T1000 (cell line): ENCODE measurements around the gene DDX55.
A peak's percentile ranks its signal among the peaks of the same experiment; 100 is the strongest.
"Not testable (repeated sequence)": the region's sequence is repeated elsewhere in the genome, so short reads cannot be mapped to it uniquely, and the experiment has no call there.

Source experiments
- DNase-seq: peaks from one replicate; lab custom pipeline; 2025; ENCODE audit warnings: mixed read lengths; lab: John Stamatoyannopoulos, UW

The DDX55 gene, protein sequence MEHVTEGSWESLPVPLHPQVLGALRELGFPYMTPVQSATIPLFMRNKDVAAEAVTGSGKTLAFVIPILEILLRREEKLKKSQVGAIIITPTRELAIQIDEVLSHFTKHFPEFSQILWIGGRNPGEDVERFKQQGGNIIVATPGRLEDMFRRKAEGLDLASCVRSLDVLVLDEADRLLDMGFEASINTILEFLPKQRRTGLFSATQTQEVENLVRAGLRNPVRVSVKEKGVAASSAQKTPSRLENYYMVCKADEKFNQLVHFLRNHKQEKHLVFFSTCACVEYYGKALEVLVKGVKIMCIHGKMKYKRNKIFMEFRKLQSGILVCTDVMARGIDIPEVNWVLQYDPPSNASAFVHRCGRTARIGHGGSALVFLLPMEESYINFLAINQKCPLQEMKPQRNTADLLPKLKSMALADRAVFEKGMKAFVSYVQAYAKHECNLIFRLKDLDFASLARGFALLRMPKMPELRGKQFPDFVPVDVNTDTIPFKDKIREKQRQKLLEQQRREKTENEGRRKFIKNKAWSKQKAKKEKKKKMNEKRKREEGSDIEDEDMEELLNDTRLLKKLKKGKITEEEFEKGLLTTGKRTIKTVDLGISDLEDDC

DNA sequence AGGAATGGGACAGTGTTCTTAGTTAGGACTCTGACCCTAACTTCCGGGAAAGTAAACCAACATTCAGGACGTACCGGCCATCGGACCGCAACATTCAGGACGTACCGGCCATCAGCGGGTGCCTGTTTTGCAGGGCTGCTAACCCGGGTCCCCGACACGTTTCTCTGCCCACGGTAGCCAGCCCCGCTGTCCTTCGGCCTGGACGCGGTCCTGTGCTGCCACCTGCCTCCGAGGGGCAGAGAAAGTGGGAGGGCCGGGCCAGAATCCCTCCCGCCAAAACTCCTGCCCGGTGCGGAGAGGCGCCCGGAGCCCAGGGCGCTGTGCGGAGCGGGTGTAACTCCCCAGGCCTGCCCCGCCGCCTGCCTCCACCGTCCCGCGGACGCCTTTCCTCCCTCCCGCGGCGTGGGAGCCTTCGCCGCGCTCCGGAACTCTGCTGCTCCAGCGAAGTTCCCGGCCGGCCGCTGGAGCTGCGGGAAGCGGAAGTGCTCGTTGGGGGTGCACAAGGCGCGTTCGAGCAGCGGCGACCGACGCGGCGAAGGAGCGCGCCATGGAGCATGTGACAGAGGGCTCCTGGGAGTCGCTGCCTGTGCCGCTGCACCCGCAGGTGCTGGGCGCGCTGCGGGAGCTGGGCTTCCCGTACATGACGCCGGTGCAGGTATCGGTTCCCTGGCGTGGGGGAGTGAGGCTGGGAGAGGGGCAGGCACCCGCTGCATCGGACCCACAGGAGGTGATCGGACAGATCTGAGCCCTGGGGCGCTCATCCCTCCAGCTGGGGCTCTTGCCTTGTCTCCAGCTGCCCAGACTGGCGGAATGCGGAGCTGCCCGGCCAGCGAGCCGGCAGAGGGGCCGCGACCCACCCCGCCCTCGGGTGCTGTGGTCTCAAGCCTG, at the start of gene DDX55:
TSS of gene DDX55 (plus strand) at position 498 of the 888 bp plus-strand sequence. CDS start at position 548, 50 bp downstream.
- peak; percentile 63 for DNase-seq

DNA sequence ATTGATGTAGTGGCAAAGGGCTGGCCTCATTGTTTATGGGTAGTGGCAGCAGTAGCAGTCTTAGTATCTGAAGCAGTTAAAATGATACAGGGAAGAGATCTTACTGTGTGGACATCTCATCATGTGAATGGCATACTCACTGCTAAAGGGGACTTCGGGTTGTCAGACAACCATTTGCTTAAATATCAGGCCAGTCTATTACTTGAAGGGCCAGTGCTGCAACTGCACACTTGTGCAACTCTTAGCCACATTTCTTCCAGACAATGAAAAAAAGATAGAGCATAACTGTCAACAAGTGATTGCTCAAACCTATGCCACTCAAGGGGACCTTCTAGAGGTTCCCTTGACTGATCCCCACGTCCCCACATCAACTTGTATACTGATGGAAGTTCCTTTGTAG, 47.8 kb upstream of the DDX55 start:
- not testable (repeated sequence) for DNase-seq

DNA sequence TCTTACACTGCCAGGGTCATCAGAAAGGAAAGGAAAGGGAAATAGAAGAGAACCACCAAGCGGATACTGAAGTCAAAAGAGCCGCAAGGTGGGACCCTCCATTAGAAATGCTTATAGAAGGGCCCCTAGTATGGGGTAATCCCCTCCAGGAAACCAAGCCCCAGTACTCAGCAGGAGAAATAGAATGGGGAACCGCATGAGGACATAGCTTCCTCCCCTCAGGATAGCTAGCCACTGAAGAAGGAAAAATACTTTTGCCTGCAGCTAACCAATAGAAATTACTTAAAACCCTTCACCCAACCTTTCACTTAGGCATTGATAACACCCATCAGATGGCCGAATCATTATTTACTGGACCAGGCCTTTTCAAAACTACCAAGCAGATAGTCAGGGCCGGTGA, 47.1 kb upstream of the DDX55 start:
- DNase-seq: not testable (repeated sequence)

DNA sequence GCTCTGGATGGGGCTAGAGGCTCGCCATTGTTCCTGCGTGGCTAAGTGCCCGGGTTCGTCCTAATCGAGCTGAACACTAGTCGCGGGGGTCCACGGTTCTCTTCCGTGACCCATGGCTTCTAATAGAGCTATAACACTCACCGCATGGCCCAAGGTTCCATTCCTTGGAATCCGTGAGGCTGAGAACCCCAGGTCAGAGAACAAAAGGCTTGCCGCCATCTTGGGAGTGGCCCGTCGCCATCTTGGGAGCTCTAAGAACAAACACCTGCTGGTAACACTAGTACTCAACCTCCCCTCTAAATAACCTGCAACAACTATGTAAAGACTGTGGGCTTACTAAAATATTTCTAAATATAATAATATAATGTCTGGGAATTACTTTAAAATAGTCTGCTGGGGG, 43.4 kb upstream of the DDX55 start:
- not testable (repeated sequence) for DNase-seq

DNA sequence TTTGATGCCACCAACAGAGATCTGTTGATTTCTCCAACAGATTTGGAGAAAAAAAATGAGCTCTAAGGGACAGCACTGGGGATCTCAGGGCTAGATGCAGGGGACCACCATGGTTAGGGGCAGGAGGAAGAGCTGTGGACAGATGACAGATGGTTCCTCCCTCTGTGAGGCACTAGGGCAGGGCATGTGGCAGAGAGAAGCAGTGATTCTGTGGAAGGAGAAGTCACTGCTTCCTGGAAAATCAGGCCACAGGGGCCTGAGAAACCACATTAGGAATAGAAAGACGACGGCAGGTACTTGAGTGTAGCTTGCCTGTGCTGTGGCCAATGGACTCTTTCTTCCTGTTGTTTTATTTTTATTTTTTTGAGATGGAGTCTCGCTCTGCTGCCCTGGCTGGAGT, 42.4 kb upstream of the DDX55 start:
- no peak for DNase-seq

DNA sequence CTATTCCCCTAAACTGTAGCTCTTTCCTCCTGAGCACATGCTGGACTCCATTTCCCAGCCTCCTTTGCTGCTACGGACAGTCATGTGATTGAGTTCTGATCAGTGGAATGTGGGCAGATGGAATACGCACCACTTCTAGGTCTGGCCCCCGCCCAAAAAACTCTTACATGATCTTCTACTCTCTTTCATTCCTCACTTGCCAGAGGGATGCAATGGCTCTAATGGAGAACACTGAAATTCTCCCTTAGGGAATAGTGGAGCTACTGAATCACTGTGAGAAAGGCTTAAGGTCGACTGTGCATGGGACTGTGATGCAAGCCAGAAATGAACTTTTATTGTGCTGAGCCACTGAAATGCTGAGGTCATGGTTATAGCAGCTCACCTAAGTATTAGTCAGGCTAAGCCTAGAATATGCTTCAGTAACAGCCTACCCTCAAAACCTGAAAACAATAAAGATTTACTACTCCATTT, 30.5 kb upstream of the DDX55 start:
- DNase-seq: peak; percentile 79

DNA sequence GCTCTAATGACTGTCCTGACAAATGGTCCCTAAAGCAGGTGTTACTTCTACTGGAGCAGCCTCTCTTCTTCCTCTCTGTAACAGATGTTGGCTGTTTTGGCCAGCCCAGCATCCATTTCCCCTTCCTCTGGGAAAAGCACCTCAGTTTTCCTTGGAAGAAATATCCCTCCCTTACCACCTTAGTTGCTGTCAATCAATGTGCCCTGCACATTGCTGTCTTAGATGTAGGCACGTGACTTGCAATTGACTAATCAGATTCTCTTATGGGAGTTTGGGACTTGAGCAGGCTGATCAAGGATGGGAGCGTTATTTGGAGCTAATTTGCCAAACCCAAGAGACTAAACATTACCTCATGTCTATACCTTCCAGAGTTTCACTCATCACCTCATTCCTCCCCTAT, 29.5 kb upstream of the DDX55 start:
- DNase-seq: no peak

DNA sequence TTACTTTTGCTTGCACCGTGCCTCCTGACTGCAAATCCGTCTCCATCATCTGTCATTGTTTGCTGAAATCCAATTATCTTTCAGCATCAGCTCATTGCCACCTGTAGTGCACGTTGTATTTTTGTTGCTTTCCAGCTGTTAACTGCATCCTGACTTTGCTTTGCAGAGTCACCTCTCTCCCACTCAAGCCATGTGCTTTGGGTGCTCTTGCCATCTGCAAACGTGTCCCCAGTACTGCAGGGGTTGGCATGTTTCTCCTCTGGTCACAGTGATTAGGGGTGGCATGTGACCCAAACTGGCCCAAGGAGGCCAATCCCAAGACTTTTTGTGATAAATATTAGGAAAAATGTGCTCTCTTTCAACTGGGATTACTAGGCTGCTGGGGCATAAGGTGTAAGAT, 28.0 kb upstream of the DDX55 start:
- DNase-seq: no peak

DNA sequence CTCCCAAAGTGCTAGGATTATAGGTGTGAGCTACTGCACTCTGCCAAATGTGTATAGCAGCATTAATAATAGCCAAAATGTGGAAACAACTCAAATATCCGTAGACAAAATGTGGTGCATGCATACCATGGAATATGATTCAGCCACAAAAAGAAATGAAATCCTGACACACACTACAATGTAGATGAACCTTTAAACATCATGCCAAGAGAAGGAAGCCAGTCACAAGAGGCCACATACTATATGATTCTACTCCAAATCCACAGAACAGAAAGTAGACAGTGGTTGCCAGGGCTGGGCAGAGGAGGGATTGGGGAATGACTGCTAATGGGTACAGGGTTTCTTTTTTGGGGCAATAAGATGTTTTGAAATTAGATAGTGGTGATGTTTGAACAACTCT, 25.3 kb upstream of the DDX55 start:
- DNase-seq: no peak

DNA sequence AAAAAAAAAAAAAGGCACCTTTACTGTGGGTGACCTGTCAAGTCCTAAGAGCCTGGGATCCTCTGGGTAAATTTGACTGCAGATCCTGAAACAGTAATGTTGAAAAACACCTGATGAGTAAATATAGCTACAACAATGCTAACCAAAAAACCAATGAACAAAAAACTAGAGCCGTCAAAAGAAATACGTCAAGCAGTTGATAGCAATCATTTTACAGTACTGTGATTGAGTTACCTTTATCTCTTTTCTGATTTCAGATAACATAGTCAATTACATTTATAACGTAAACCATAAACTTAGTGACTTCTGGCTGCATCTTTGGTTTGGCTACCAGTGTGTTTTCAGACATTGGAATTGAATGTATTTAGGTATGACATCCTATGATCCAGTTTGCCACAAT, 23.7 kb upstream of the DDX55 start:
- DNase-seq: no peak

DNA sequence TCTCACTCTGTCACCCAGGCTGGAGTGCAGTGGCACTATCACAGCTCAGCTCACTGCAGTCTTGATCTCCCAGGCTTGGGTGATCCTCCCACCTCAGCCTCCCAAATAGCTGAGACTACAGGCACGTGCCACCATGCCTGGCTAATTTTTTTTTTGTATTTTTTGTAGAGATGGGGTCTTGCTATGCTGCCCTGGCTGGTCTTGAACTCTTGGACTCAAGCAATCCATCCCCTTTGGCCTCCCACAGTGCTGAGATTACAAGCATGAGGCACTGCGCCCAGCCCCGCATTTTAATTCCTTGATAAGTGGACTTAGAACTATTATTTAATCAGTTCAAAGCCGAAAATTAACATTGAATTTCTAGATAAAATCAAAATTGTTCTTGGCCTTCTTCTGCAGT, 23.1 kb upstream of the DDX55 start:
- not testable (repeated sequence) for DNase-seq

DNA sequence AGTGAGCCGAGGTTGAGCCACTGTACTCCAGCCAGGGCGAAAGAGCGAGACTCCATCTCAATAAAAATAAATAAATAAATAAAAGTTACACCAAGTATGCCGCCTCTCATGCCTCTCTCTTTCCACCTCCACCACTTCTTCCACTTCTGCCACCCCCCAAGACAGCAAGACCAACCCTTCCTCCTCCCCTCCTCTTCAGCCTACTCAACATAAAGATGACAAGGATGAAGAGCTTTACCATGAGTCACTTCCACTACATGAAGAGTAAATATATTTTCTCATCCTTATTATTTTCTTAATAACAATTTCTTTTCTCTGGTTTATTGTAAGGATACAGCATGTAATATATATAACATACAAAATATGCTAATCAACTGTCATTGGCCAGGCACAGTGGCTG, 21.1 kb upstream of the DDX55 start:
- no peak for DNase-seq

DNA sequence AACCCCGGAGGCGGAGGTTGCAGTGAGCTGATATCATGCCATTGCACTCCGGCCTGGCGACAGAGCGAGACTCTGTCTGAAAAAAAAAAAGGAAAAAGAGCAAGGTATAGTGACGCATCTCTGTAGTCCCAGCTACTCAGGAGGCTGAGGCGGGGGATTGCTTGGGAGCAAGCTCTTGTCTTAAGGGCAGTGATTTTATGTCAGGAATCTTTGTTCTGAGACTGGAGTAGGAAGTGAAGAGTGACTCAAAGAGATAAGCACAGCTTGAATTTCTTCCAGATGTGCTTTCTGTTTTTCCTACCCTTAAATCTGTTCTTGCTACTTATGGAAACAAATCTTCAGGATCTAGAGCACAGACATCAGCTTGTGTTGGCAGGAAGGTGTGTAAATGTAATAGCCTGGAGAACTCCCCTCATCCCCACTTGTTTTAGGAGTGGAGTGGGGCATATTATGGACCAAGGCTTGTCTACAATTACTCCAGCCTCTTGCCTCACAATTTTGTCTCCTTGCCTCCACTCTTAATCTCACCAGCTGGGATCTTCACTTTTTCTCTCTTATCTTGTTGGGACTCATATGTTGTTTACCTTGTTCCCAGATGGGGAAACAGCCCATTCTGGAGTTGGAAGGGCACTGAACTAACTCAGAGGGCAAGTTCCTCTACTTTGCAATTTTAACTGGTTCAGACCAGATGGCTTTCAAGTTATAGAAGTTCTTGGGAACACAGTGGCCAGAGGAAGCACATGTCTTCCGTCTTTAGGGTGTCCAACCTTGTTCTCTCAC, 10.0 kb upstream of the DDX55 start:
- DNase-seq: no peak

DNA sequence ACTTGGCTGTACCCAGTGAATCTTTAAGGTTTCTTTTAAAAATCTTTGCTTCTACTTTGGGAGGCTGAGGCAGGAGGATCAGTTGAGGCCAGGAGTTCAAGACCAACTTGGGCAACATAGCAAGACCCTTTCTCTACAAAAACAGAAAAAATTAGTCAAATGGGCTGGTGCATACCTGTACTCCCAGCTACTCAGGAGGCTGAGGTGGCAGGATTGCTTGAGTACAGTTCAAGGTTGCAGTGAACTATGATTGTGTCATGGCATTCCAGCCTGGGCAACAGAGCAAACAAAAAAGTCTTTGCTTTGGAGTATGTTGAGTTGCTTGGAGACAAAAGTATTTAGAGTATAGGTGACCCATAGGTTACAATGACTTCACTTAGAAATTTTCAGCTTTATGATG, 6.2 kb upstream of the DDX55 start:
- no peak for DNase-seq

DNA sequence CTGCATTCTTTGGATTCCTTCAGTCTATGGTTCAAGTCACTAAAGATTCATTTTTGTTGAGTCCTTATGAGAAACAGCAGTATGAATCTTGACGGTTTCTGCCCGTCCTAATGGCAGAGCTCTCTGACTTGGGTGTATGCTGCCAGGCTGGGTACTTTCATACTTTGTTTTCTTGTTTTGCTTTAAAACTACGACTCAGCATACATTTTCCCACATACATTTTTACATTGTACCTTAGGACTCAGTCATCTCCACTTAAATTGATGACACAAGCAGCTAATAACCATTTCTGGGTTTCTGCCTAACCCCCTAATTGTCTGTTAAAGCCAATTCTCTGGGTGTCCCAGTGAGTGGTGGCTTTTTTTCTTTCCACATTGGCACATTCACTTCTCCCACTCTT, 4.8 kb upstream of the DDX55 start:
- DNase-seq: no peak

DNA sequence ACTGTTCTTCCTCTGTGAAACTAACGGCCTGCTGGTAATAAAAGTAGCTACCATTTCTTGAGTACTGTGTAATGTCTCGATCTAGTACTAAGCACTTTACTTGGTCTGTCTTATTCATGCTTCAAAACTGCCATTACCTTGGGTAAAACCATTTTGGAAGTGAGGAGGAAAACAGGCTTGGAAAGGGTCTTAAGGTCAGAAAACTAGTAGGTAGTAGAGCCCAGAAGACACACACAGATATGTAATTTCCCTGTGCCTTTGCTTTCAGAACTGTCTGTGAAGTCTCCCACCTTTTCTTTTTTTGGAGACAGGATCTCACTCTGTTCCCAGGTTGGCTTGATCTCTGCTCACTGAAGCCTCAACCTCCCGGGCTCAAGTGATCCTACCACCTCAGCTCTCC, 3.4 kb upstream of the DDX55 start:
- DNase-seq: no peak

DNA sequence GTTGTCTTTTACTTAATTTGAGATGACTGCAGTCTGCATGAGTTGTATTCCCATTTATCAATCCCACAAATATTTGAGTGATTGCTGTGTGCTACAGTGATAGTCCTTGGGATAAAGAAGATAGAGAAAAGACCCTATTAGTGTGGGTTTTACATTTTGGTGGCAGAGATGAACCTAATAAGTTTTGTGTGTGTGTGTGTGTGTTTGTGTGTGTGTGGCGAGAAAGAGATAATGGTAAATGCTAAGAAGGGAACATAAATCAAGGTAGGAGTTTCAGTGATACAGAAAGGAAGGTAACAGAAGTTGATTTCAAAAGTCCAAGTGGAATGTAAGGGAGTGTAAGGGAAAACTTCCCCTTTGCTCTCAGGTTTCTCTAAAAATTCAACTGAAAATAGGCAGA, 2.6 kb upstream of the DDX55 start:
- DNase-seq: no peak

DNA sequence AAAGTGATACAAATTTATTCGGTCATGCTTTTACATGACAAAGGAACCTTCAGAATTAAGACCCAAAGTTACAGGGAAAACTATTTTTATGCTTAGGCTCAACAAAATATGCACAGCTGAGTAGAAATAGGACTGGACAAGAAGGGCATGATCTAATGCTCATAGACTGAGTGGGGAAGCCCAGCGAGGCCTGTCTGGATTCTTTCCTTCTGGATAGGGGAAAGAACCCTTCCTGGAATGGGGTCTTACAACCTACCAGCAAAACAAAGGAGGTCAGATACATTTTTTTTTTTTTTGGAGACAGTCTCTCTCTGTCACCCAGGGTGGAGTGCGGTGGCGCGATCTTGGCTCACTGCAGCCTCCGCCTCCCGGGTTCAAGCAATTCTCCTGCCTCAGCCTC, 2.2 kb upstream of the DDX55 start:
- DNase-seq: no peak

DNA sequence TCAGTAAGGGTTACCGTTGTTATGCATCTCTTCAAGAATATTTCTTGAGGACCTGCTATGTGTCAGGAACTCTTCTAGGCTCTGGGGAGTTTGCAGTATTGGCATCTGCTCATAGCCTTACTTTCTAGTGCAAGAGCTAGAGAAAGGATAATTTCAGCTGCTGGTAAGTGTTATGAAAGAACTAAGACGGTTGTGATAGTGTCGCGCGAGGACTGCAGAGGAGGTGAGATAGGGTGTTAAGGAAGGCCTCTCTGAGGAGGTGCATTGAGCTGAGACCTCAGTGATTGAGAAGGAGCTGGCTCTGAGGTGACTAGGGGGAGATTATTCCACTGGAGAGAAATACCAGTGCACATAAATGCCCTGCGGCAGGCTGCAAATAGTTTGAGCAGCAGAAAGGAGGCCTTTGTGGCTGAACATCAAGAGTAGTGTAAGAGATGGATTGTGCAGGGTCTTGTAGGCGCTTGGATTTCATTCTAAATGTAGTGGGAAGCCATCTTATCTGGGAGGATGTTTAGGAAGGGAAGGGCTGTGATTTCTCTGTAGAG, 824 bp downstream of the DDX55 start:
- DNase-seq: no peak

DNA sequence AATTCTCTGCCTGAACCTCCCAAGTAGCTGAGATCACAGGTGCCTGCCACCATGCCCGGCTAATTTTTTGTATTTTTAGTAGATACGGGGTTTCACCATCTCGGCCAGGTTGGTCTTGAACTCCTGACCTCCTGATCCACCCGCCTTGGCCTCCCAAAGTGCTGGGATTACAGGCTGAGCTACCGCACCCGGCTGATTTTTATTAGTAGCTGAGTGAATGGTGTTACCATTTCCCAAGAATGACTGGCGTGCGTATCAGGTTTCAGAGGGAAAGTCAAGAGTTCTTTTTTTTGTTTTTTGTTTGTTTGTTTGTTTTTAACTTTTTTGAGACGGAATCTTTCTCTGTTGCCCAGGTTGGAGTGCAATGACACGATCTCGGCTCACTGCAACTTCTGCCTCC, 1.6 kb downstream of the DDX55 start:
- not testable (repeated sequence) for DNase-seq

DNA sequence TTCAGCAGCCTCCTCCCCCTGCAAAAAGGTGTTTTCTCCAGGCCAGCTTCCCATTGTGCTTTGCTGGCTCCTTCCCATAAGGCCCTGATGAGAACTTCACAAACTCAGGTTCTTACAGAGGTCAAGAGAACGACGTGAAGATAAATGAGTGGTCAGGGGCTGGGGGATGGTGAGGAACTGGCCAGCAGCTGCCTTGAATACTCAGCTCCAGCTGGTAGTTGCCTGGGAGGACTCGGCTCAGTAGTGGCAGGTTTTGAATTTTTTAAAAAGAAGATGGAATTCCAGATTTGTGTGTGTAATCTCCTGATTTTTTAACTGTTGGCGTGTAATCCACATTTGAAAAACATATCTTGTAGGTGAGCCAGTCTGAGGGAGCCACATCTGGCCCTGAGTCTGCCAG, 5.9 kb downstream of the DDX55 start:
- no peak for DNase-seq

DNA sequence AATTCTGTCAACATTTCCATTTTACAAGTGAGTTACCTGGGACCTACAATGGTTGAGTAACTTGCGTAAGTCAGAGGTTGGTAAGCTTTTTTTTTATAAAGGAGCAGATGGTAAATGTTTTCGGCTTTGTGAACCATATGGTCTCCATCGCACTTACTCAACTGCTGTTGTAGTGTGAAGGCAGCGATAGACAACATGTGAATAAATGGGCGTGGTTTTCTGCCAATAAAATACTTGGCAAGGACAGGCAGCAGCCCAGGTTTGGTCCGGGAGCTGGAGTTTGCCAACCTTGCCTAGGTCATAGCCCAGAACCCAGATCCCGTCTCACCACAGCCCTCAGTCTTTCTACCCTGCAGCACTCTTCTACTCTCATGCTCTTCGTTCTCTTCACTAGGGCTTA, 6.3 kb downstream of the DDX55 start:
- no peak for DNase-seq
